WTC11 (cell line): ENCODE results near the gene IPO11.

Experiments
- CREM ChIP-seq: sonication (generic); formaldehyde crosslinking; IDR thresholded peaks from 2 replicates; pipeline ENCODE4 v1.8.1; 2022; ENCODE audit warnings: mild to moderate bottlenecking, missing genetic modification reagents, moderate library complexity
- ETV6 ChIP-seq: sonication (generic); formaldehyde crosslinking; IDR thresholded peaks from 2 replicates; pipeline ENCODE4 v1.8.1; 2022; ENCODE audit warnings: mild to moderate bottlenecking, missing genetic modification reagents
- FOXJ3 ChIP-seq: sonication (generic); formaldehyde crosslinking; IDR thresholded peaks from 2 replicates; pipeline ENCODE4 v1.9.0; 2021; ENCODE audit warnings: missing genetic modification reagents, mild to moderate bottlenecking, borderline replicate concordance
- FOXP1 ChIP-seq: sonication (generic); formaldehyde crosslinking; IDR thresholded peaks from 2 replicates; pipeline ENCODE4 v1.8.0; 2022; ENCODE audit warnings: missing genetic modification reagents, mild to moderate bottlenecking, moderate library complexity, borderline replicate concordance
- IRF2 ChIP-seq: sonication (generic); formaldehyde crosslinking; IDR thresholded peaks from 2 replicates; pipeline ENCODE4 v1.8.0; 2022; ENCODE audit warnings: low read depth, missing genetic modification reagents, borderline replicate concordance
- MXD4 ChIP-seq: fragments of 250-450 bp; sonication (Bioruptor Pico); IDR thresholded peaks from 2 replicates; pipeline ENCODE4 v1.8.0; 2021; ENCODE audit warnings: mild to moderate bottlenecking, moderate library complexity, borderline replicate concordance
- ZNF263 ChIP-seq: sonication (generic); formaldehyde crosslinking; IDR thresholded peaks from 2 replicates; pipeline ENCODE4 v1.8.1; 2022; ENCODE audit warnings: low read depth, mild to moderate bottlenecking, moderate library complexity, missing genetic modification reagents
- TF ChIP-seq, protein P1 (sequence below): sonication (generic); formaldehyde crosslinking; IDR thresholded peaks from 2 replicates; pipeline ENCODE4 v1.8.1; 2023; ENCODE audit warnings: mild to moderate bottlenecking, missing genetic modification reagents, moderate library complexity
- TF ChIP-seq, protein P2 (sequence below): fragments of 200-600 bp; IDR thresholded peaks from 2 replicates; pipeline ENCODE4 v1.8.0; 2022; ENCODE audit warnings: antibody characterized with exemption
- TF ChIP-seq, protein P3 (sequence below): sonication (generic); formaldehyde crosslinking; IDR thresholded peaks from 2 replicates; pipeline ENCODE4 v1.8.1; 2022; ENCODE audit warnings: mild to moderate bottlenecking, moderate library complexity, missing genetic modification reagents
- TF ChIP-seq, protein P4 (sequence below): sonication (generic); formaldehyde crosslinking; IDR thresholded peaks from 2 replicates; pipeline ENCODE4 v1.8.0; 2023; ENCODE audit warnings: missing genetic modification reagents, mild to moderate bottlenecking, borderline replicate concordance
- TF ChIP-seq, protein P5 (sequence below): sonication (generic); formaldehyde crosslinking; IDR thresholded peaks from 2 replicates; pipeline ENCODE4 v1.8.0; 2022; ENCODE audit warnings: mild to moderate bottlenecking, missing genetic modification reagents
- TF ChIP-seq, protein P6 (sequence below): fragments of 250-450 bp; sonication (Bioruptor Pico); IDR thresholded peaks from 2 replicates; pipeline ENCODE4 v2.1.2; 2022; ENCODE audit warnings: mild to moderate bottlenecking, moderate library complexity
- TF ChIP-seq, protein P7 (sequence below): sonication (generic); formaldehyde crosslinking; IDR thresholded peaks from 2 replicates; pipeline ENCODE4 v1.8.1; 2022; ENCODE audit warnings: low read depth, missing genetic modification reagents, borderline replicate concordance

DNA sequence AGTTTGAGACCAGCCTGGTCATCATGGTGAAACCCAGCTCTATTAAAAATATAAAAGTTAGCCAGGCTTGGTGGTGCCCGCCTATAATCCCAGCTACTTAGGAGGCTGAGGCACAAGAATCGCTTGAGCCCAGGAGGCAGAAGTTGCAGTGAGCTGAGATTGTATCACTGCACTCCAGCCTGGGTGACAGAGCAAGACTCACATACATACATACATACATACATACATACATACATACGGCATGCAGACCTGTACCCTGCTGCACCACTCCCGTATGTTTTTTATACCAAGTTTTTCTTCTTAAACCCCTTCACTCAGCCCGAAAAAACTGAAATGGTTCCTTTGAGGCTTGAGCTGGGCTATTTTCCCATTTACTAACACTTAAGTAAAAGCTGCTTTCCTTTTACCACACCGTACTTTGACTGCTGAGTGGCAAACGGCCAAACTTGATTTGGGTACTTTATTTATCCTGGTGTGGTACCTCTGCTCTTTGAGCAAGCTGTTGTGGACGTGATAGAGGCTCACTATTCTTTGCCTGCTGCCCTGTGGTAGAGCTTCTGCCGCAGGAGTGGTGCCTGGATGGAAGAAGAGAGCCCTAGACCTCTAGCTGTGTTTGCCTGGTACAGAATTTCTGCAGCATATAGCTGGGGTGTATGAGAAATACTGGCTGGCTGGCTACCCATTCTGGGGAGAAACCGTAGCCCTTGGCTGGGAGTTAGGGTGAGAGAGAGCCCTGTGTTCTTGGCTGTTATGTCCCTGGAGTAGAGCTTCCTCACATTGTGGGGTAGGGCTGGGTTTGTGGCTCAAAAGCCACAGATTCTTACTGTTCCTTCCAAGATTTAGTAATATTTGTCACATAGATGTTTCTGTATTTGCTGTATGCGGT is 19.4 kb downstream of the IPO11 start:
- TF ChIP-seq, protein P1, sequence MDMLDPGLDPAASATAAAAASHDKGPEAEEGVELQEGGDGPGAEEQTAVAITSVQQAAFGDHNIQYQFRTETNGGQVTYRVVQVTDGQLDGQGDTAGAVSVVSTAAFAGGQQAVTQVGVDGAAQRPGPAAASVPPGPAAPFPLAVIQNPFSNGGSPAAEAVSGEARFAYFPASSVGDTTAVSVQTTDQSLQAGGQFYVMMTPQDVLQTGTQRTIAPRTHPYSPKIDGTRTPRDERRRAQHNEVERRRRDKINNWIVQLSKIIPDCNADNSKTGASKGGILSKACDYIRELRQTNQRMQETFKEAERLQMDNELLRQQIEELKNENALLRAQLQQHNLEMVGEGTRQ, result no peak
- TF ChIP-seq ZNF263 (CRISPR knock-in tag), result no peak
- TF ChIP-seq IRF2 (CRISPR knock-in tag), result no peak
- TF ChIP-seq, protein P2, sequence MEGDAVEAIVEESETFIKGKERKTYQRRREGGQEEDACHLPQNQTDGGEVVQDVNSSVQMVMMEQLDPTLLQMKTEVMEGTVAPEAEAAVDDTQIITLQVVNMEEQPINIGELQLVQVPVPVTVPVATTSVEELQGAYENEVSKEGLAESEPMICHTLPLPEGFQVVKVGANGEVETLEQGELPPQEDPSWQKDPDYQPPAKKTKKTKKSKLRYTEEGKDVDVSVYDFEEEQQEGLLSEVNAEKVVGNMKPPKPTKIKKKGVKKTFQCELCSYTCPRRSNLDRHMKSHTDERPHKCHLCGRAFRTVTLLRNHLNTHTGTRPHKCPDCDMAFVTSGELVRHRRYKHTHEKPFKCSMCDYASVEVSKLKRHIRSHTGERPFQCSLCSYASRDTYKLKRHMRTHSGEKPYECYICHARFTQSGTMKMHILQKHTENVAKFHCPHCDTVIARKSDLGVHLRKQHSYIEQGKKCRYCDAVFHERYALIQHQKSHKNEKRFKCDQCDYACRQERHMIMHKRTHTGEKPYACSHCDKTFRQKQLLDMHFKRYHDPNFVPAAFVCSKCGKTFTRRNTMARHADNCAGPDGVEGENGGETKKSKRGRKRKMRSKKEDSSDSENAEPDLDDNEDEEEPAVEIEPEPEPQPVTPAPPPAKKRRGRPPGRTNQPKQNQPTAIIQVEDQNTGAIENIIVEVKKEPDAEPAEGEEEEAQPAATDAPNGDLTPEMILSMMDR, result no peak
- no peak for TF ChIP-seq FOXP1 (CRISPR knock-in tag)
- TF ChIP-seq, protein P3, sequence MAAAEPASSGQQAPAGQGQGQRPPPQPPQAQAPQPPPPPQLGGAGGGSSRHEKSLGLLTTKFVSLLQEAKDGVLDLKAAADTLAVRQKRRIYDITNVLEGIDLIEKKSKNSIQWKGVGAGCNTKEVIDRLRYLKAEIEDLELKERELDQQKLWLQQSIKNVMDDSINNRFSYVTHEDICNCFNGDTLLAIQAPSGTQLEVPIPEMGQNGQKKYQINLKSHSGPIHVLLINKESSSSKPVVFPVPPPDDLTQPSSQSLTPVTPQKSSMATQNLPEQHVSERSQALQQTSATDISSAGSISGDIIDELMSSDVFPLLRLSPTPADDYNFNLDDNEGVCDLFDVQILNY (CRISPR knock-in tag), result no peak
- TF ChIP-seq, protein P4, sequence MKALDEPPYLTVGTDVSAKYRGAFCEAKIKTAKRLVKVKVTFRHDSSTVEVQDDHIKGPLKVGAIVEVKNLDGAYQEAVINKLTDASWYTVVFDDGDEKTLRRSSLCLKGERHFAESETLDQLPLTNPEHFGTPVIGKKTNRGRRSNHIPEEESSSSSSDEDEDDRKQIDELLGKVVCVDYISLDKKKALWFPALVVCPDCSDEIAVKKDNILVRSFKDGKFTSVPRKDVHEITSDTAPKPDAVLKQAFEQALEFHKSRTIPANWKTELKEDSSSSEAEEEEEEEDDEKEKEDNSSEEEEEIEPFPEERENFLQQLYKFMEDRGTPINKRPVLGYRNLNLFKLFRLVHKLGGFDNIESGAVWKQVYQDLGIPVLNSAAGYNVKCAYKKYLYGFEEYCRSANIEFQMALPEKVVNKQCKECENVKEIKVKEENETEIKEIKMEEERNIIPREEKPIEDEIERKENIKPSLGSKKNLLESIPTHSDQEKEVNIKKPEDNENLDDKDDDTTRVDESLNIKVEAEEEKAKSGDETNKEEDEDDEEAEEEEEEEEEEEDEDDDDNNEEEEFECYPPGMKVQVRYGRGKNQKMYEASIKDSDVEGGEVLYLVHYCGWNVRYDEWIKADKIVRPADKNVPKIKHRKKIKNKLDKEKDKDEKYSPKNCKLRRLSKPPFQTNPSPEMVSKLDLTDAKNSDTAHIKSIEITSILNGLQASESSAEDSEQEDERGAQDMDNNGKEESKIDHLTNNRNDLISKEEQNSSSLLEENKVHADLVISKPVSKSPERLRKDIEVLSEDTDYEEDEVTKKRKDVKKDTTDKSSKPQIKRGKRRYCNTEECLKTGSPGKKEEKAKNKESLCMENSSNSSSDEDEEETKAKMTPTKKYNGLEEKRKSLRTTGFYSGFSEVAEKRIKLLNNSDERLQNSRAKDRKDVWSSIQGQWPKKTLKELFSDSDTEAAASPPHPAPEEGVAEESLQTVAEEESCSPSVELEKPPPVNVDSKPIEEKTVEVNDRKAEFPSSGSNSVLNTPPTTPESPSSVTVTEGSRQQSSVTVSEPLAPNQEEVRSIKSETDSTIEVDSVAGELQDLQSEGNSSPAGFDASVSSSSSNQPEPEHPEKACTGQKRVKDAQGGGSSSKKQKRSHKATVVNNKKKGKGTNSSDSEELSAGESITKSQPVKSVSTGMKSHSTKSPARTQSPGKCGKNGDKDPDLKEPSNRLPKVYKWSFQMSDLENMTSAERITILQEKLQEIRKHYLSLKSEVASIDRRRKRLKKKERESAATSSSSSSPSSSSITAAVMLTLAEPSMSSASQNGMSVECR (CRISPR knock-in tag), result no peak
- TF ChIP-seq, protein P5, sequence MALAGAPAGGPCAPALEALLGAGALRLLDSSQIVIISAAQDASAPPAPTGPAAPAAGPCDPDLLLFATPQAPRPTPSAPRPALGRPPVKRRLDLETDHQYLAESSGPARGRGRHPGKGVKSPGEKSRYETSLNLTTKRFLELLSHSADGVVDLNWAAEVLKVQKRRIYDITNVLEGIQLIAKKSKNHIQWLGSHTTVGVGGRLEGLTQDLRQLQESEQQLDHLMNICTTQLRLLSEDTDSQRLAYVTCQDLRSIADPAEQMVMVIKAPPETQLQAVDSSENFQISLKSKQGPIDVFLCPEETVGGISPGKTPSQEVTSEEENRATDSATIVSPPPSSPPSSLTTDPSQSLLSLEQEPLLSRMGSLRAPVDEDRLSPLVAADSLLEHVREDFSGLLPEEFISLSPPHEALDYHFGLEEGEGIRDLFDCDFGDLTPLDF (CRISPR knock-in tag), result no peak
- TF ChIP-seq ETV6 (CRISPR knock-in tag), result no peak
- TF ChIP-seq, protein P6, sequence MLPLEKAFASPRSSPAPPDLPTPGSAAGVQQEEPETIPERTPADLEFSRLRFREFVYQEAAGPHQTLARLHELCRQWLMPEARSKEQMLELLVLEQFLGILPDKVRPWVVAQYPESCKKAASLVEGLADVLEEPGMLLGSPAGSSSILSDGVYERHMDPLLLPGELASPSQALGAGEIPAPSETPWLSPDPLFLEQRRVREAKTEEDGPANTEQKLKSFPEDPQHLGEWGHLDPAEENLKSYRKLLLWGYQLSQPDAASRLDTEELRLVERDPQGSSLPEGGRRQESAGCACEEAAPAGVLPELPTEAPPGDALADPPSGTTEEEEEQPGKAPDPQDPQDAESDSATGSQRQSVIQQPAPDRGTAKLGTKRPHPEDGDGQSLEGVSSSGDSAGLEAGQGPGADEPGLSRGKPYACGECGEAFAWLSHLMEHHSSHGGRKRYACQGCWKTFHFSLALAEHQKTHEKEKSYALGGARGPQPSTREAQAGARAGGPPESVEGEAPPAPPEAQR, result no peak
- TF ChIP-seq CREM, result no peak
- no peak for TF ChIP-seq MXD4 (CRISPR knock-in tag)
- TF ChIP-seq FOXJ3 (CRISPR knock-in tag), result no peak
- TF ChIP-seq, protein P7, sequence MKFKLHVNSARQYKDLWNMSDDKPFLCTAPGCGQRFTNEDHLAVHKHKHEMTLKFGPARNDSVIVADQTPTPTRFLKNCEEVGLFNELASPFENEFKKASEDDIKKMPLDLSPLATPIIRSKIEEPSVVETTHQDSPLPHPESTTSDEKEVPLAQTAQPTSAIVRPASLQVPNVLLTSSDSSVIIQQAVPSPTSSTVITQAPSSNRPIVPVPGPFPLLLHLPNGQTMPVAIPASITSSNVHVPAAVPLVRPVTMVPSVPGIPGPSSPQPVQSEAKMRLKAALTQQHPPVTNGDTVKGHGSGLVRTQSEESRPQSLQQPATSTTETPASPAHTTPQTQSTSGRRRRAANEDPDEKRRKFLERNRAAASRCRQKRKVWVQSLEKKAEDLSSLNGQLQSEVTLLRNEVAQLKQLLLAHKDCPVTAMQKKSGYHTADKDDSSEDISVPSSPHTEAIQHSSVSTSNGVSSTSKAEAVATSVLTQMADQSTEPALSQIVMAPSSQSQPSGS (CRISPR knock-in tag), result no peak
